Measurements from ENCODE around the gene WDR83.
A peak's percentile ranks its signal among the peaks of the same experiment; 100 is the strongest.
"Not testable (repeated sequence)": the region's sequence is repeated elsewhere in the genome, so short reads cannot be mapped to it uniquely, and the experiment has no call there.

The WDR83 gene

GRCh38 chr19:12656899-12657571 is 9.6 kb upstream of the WDR83 start:
- DNase-seq: no peak

- DNase-seq: no peak
These were observed 8.6 kb upstream of the WDR83 start for GRCh38 chr19:12657966-12658365.

GRCh38 chr19:12660980-12661379 is 5.6 kb upstream of the WDR83 start:
- no peak for DNase-seq

- DNase-seq: no peak
These were observed 2.0 kb upstream of the WDR83 start for GRCh38 chr19:12664406-12665280.

- DNase-seq: peak; percentile 51
These were observed 1.4 kb upstream of the WDR83 start for GRCh38 chr19:12665281-12665573.

GRCh38 chr19:12665671-12666264 is 839 bp upstream of the WDR83 start:
- peak; percentile 19 for DNase-seq

GRCh38 chr19:12667731-12668302 is 1.2 kb downstream of the WDR83 start:
- no peak for DNase-seq

GRCh38 chr19:12668346-12668745 is 1.7 kb downstream of the WDR83 start:
- no peak for DNase-seq

GRCh38 chr19:12668932-12669269 is 2.3 kb downstream of the WDR83 start:
- DNase-seq: peak; percentile 74

GRCh38 chr19:12669270-12670158 is 2.9 kb downstream of the WDR83 start:
- DNase-seq: peak; percentile 79

- DNase-seq: no peak
These were observed 3.7 kb downstream of the WDR83 start for GRCh38 chr19:12670159-12670928.

- DNase-seq: no peak
These were observed 6.1 kb downstream of the WDR83 start for GRCh38 chr19:12672744-12673143.

- no peak for DNase-seq
These were observed 8.8 kb downstream of the WDR83 start for GRCh38 chr19:12675399-12675798.

GRCh38 chr19:12675940-12676339 is 9.3 kb downstream of the WDR83 start:
- DNase-seq: no peak

- DNase-seq: peak; percentile 87
These were observed 9.8 kb downstream of the WDR83 start for GRCh38 chr19:12676384-12676792.

GRCh38 chr19:12676928-12677327 is 10.3 kb downstream of the WDR83 start:
- no peak for DNase-seq

- not testable (repeated sequence) for DNase-seq
These were observed 11.4 kb downstream of the WDR83 start for GRCh38 chr19:12678039-12678438.

- no peak for DNase-seq
These were observed 13.4 kb downstream of the WDR83 start for GRCh38 chr19:12680034-12680433.

GRCh38 chr19:12681074-12681987 is 14.7 kb downstream of the WDR83 start, which contains the start of gene DHPS:
TSS of gene DHPS (minus strand) at chr19:12681880. CDS start at chr19:12681766, 114 bp downstream.
- peak; percentile 90 for DNase-seq

GRCh38 chr19:12685831-12686230 is 19.2 kb downstream of the WDR83 start:
- DNase-seq: no peak

Measured in activated naive CD4-positive, alpha-beta T cell treated with Interleukin-2 at 50 U/mL for 16 hours (primary cell).